H54 (cell line): ENCODE data around the gene MMP25.
A peak's percentile ranks its signal among the peaks of the same experiment; 100 is the strongest.

Experiments
- DNase-seq: peaks from one replicate; pipeline ENCODE4 v3.0.0; 2011; ENCODE audit warnings: low spot score, mixed read lengths; ENCODE audit not compliant: insufficient read length
- FAIRE-seq: peaks from 3 replicates; lab custom pipeline; 2011; peaks lifted over from hg19 to GRCh38; lab: Jason Lieb, UNC
- POLR2A ChIP-seq: IDR thresholded peaks from 2 replicates; pipeline ENCODE4 v1.6.1; 2011; ENCODE audit warnings: low read depth, mild to moderate bottlenecking, low read length

MMP25 gene

GRCh38 chr16:3012828-3013420, 33.4 kb upstream of the MMP25 start, which contains the start of gene CLDN9:
Gene CLDN9, plus strand, starts transcription at chr16:3012923. Its CDS starts 440 bp downstream, at chr16:3013363.
- TF ChIP-seq POLR2A = no peak
- FAIRE-seq = no peak
- DNase-seq = peak; percentile 77

DNA sequence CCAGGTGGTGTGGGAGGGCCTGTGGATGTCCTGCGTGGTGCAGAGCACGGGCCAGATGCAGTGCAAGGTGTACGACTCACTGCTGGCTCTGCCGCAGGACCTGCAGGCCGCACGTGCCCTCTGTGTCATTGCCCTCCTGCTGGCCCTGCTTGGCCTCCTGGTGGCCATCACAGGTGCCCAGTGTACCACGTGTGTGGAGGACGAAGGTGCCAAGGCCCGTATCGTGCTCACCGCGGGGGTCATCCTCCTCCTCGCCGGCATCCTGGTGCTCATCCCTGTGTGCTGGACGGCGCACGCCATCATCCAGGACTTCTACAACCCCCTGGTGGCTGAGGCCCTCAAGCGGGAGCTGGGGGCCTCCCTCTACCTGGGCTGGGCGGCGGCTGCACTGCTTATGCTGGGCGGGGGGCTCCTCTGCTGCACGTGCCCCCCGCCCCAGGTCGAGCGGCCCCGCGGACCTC, 32.8 kb upstream of the MMP25 start:
- TF ChIP-seq POLR2A = no peak
- peak; percentile 67 for DNase-seq
- no peak for FAIRE-seq

GRCh38 chr16:3013998-3014690, 32.2 kb upstream of the MMP25 start:
- no peak for TF ChIP-seq POLR2A
- DNase-seq = no peak
- FAIRE-seq = no peak

DNA sequence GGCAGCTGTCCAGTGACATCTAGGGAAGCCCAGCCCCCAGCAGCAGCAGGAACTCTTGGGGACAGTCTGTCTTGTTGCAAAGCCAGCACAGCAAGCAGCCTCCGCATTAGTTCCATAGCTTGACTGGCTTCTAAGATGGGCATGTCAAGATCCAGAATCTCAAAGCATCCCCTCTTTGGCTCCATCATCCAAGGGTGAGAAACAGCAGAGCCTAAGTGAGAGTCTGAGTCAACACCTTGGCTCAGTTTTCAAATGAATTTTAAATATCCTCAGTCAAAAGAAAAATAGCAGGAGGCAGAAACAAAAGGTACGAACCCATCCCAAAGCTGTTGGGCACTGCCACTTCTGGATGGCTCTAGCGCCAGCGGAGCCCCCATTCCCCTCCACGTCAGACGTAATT, 31.4 kb upstream of the MMP25 start:
- no peak for TF ChIP-seq POLR2A
- DNase-seq (no peak), FAIRE-seq (no peak)

DNA sequence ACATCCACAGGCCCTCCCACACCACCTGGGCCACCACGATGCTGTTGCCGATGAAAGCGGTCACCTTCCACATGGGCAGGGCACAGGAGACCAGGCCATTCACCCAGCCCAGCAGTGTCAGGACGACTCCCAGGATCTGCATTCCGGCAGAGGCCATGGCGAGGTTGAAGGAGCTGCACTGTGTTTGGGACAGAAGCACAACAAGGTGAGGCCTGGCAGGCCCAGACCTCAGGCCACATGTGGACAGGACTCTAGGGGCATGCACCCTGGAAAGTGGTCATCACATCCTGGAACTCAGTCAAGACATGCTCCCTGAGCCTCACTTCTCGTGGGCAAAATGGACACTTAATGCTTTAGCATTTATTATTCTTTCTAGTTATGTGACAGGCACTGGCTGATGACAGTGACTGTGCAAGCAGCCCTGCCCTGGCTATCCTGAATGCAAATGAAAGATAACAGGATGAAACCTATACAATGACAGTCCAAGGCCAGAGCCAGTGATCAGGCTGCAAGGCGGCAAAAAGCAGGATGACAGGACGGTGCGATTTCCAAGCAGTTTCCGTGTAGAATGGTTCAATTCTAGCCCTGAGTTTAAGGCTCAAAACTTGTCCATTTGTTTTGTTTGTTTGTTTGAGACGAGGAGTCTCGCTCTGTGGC, 30.4 kb upstream of the MMP25 start:
- DNase-seq = no peak
- no peak for FAIRE-seq
- no peak for TF ChIP-seq POLR2A

- no peak for FAIRE-seq
- no peak for DNase-seq
- TF ChIP-seq POLR2A = no peak
Measured at GRCh38 chr16:3017344-3017743, 29.0 kb upstream of the MMP25 start.

DNA sequence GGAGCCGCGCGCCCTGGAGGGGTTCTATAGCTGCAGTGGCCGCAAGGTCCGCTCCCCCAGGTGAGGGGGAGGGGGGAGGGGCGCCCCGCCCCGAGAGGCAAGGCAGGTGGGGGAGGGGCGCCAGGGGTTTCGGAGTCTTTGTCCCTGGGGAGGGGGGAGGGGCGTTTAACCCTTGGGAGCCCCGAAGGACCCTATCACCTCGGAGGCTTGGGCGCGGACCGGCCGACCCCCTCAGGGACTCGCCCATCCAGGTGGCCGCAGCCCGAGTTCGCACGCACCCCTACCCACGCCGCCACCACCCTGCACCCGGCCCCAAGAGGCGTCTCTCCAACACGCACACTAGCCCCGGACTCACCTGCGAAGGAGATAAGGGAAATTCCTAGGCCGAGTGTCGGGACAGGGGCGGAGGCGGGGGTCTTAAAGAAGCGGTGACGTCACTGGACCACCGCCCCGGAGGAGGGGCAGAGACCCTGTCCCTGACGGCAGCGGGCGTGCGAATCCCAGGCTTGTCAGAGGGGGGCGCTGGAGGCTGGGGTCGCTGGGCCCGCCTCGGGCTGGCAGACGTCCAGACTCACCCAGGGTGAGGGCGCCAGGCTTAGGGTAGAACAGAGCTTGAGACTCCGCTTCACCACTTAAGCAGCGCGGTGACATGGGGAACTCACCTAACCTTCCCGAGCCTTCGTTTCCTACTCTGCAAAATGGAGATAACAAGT, 28.4 kb upstream of the MMP25 start, which contains the start of gene CLDN6:
CLDN6 (minus strand) TSS at position 390 of the 713 bp plus-strand sequence. CDS start 2,162 bp downstream, outside the sequence.
- FAIRE-seq (no peak), DNase-seq (no peak)
- TF ChIP-seq POLR2A = no peak

GRCh38 chr16:3019594-3020246, 26.6 kb upstream of the MMP25 start:
- FAIRE-seq (no peak), DNase-seq (no peak)
- no peak for TF ChIP-seq POLR2A

DNA sequence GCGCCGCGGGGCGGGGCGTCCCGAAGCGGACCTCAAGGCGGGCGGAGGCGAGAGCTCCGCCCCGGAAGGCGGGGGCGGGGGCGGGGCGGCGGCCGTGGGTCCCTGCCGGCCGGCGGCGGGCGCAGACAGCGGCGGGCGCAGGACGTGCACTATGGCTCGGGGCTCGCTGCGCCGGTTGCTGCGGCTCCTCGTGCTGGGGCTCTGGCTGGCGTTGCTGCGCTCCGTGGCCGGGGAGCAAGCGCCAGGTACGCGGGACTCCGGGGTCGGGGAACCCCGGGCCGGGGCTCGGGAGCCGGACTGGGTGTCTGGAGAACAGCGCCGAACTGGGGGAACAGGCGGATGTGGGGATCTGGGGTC, 26.1 kb upstream of the MMP25 start, which contains the start of gene TNFRSF12A:
TNFRSF12A (plus strand) TSS at position 122 of the 357 bp plus-strand sequence; CDS start at position 152, 30 bp downstream.
- DNase-seq = peak; percentile 62
- FAIRE-seq = no peak
- TF ChIP-seq POLR2A = peak; percentile 96

- FAIRE-seq = no peak
- peak; percentile 78; the same call in 1 of the 2 replicates for TF ChIP-seq POLR2A
- DNase-seq = peak; percentile 86
Measured at GRCh38 chr16:3020604-3021448, 25.5 kb upstream of the MMP25 start.

GRCh38 chr16:3021449-3022207, 24.7 kb upstream of the MMP25 start:
- peak; percentile 85 for FAIRE-seq
- DNase-seq = peak; percentile 75
- TF ChIP-seq POLR2A = 0 out of 2 replicates have a peak, but pooled peaks have one; percentile 26
